ENCODE measurements around the gene GRID1.

The GRID1 gene

GRCh38 chr10:85873063-85873462 lies 493.5 kb downstream of the GRID1 start:
- H3K36me3 ChIP-seq: no peaks in the 10 kb centered on the region
- H3K4me1 ChIP-seq: no peaks in the 10 kb centered on the region
- TF ChIP-seq, protein P1, sequence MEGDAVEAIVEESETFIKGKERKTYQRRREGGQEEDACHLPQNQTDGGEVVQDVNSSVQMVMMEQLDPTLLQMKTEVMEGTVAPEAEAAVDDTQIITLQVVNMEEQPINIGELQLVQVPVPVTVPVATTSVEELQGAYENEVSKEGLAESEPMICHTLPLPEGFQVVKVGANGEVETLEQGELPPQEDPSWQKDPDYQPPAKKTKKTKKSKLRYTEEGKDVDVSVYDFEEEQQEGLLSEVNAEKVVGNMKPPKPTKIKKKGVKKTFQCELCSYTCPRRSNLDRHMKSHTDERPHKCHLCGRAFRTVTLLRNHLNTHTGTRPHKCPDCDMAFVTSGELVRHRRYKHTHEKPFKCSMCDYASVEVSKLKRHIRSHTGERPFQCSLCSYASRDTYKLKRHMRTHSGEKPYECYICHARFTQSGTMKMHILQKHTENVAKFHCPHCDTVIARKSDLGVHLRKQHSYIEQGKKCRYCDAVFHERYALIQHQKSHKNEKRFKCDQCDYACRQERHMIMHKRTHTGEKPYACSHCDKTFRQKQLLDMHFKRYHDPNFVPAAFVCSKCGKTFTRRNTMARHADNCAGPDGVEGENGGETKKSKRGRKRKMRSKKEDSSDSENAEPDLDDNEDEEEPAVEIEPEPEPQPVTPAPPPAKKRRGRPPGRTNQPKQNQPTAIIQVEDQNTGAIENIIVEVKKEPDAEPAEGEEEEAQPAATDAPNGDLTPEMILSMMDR (IDR thresholded peaks at IDR 0.05): no peak
- intact Hi-C loops (cut with DNase I; ENCODE audit: low total_unique reads): no loop called here
- no peak overlapping the region for H3K27ac ChIP-seq
- no peaks in the 10 kb centered on the region for H3K9me3 ChIP-seq
- no peaks in the 10 kb centered on the region for H3K27me3 ChIP-seq
- no peak overlapping the region for H3K4me3 ChIP-seq
- DNase-seq: no peak

DNA sequence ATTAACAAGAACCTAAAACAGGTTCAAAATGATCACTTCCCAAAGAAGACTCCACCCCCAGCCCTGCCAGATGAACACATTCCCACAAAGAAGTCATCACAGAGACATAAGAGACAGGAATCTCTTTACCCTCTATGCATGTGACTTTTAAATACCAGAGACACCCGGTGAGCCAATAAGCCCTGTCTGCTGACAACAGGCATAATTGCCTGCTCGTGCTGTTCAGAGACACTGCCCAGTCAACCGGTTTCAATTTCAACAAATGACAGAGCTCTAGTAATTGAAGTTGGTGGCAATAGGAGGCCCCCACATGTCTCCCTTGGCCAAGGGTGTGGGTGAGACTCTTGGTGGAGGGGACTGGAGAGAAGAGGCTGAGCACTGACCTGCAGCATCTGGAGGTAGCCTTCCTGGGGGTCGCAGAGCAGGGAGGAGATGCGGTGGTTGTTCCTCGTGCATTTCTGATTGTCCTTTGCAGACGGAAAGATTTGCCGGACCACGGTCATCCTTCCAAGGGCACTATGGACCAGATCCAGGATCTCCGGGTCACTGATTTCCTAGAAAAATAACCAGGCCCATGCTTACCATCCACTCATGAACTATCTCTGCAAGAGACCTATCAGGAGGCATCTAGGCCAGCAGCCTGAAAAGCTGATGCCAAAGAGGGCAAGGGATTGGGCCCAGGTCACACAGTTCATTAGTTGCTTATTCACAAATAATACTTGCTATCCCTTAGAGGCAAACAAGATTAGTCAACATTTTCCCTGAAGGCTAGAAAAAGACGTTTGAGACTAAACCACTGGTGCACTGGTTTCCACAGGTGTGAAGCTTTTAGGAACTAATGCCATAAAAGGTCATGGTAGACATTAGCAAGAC lies 497.7 kb downstream of the GRID1 start:
- H3K36me3 ChIP-seq: no peaks in the 10 kb centered on the region
- no peak overlapping the region for H3K4me3 ChIP-seq
- no peak for DNase-seq
- no peaks in the 10 kb centered on the region for H3K27me3 ChIP-seq
- TF ChIP-seq, protein P1 (IDR thresholded peaks at IDR 0.05): no peak
- no peaks in the 10 kb centered on the region for H3K4me1 ChIP-seq
- no peaks in the 10 kb centered on the region for H3K9me3 ChIP-seq
- no peak overlapping the region for H3K27ac ChIP-seq
- intact Hi-C loops (cut with DNase I; ENCODE audit: low total_unique reads): no loop called here

GRCh38 chr10:85864868-85865526 lies 501.6 kb downstream of the GRID1 start:
- DNase-seq: no peak
- no peaks in the 10 kb centered on the region for H3K27me3 ChIP-seq
- TF ChIP-seq, protein P1 (IDR thresholded peaks at IDR 0.05): no peak
- no peak overlapping the region for H3K27ac ChIP-seq
- no peaks in the 10 kb centered on the region for H3K36me3 ChIP-seq
- H3K4me3 ChIP-seq: no peak overlapping the region
- H3K4me1 ChIP-seq: no peaks in the 10 kb centered on the region
- intact Hi-C loops (cut with DNase I; ENCODE audit: low total_unique reads): no loop called here
- no peaks in the 10 kb centered on the region for H3K9me3 ChIP-seq

- TF ChIP-seq, protein P1 (IDR thresholded peaks at IDR 0.05): no peak
- H3K9me3 ChIP-seq: no peaks in the 10 kb centered on the region
- no peak overlapping the region for H3K27ac ChIP-seq
- no peak for DNase-seq
- intact Hi-C loops (cut with DNase I; ENCODE audit: low total_unique reads): no loop called here
- H3K4me1 ChIP-seq: no peaks in the 10 kb centered on the region
- H3K36me3 ChIP-seq: no peaks in the 10 kb centered on the region
- no peaks in the 10 kb centered on the region for H3K27me3 ChIP-seq
- no peak overlapping the region for H3K4me3 ChIP-seq
These were observed 502.4 kb downstream of the GRID1 start for GRCh38 chr10:85864173-85864549.

- Histone ChIP-seq H3K9me3 (no peaks in the 10 kb centered on the region), H3K27ac (no peak overlapping the region), H3K4me1 (no peaks in the 10 kb centered on the region), H3K4me3 (no peak overlapping the region), H3K27me3 (no peaks in the 10 kb centered on the region), H3K36me3 (no peaks in the 10 kb centered on the region)
- TF ChIP-seq, protein P1 (IDR thresholded peaks at IDR 0.05): no peak
- DNase-seq: no peak
- intact Hi-C loops (cut with DNase I; ENCODE audit: low total_unique reads): no loop called here
These were observed 503.1 kb downstream of the GRID1 start for GRCh38 chr10:85863301-85864172.
